H9 (cell line): ENCODE data around the gene SUFU. TPM values are rescaled to one million over a fixed set of nuclear protein-coding genes. Genes with fewer than 3 reads are reported as not detected.

ENCODE experiments used
- DNase-seq: peaks from one replicate; pipeline ENCODE4 v3.0.0-alpha.2; 2017
- H2AFZ ChIP-seq: one replicate; pipeline ENCODE4 v1.6.1; 2013; ENCODE audit warnings: mild to moderate bottlenecking, low read length, control low read depth, moderate library complexity
- H2AK5ac ChIP-seq: 2 replicates; pipeline ENCODE4 v1.6.1; 2013; ENCODE audit warnings: low read length, control low read depth, mixed read lengths; ENCODE audit not compliant: insufficient read length
- H2BK120ac ChIP-seq: one replicate; pipeline ENCODE4 v1.6.1; 2013; ENCODE audit warnings: low read depth, mild to moderate bottlenecking, low read length, control low read depth, inconsistent platforms; ENCODE audit not compliant: poor library complexity, severe bottlenecking
- H2BK12ac ChIP-seq: 2 replicates; pipeline ENCODE4 v1.6.1; 2013; ENCODE audit warnings: low read length, control low read depth, mixed read lengths, low read depth; ENCODE audit not compliant: insufficient read length
- H2BK15ac ChIP-seq: 2 replicates; pipeline ENCODE4 v1.6.1; 2013; ENCODE audit warnings: low read depth, low read length, control low read depth
- H2BK20ac ChIP-seq: one replicate; pipeline ENCODE4 v1.6.1; 2013; ENCODE audit warnings: low read depth, mild to moderate bottlenecking, low read length, control low read depth, inconsistent platforms; ENCODE audit not compliant: poor library complexity, severe bottlenecking
- H2BK5ac ChIP-seq: 2 replicates; pipeline ENCODE4 v1.6.1; 2013; ENCODE audit warnings: low read length, control low read depth, mixed read lengths; ENCODE audit not compliant: insufficient read length
- H3K14ac ChIP-seq: 2 replicates; pipeline ENCODE4 v1.6.1; 2013; ENCODE audit warnings: low read length, control low read depth; ENCODE audit not compliant: insufficient read depth
- H3K18ac ChIP-seq: 2 replicates; pipeline ENCODE4 v1.6.1; 2013; ENCODE audit warnings: low read depth, mild to moderate bottlenecking, mixed read lengths, low read length, control low read depth; ENCODE audit not compliant: insufficient read length
- H3K23ac ChIP-seq: 2 replicates; pipeline ENCODE4 v1.6.1; 2013; ENCODE audit warnings: low read length, control low read depth, mixed read lengths, low read depth; ENCODE audit not compliant: insufficient read length
- H3K23me2 ChIP-seq: 2 replicates; pipeline ENCODE4 v1.6.1; 2013; ENCODE audit warnings: low read depth, mild to moderate bottlenecking, mixed read lengths, low read length, control low read depth; ENCODE audit not compliant: insufficient read length, poor library complexity, severe bottlenecking
- H3K27ac ChIP-seq: 2 replicates; pipeline ENCODE4 v1.5.1; 2013; ENCODE audit warnings: low read length, control low read depth, mixed read lengths, low read depth; ENCODE audit not compliant: insufficient read length
- H3K27me3 ChIP-seq: 2 replicates; pipeline ENCODE4 v1.6.1; 2013; ENCODE audit warnings: low read length, control low read depth, inconsistent platforms; ENCODE audit not compliant: insufficient read depth
- H3K4ac ChIP-seq: 2 replicates; pipeline ENCODE4 v1.6.1; 2013; ENCODE audit warnings: low read depth, mild to moderate bottlenecking, control low read depth, inconsistent platforms, low read length, moderate library complexity
- H3K4me1 ChIP-seq: 2 replicates; pipeline ENCODE4 v1.6.1; 2013; ENCODE audit warnings: low read length, control low read depth, inconsistent platforms; ENCODE audit not compliant: insufficient read depth
- H3K4me2 ChIP-seq: 2 replicates; pipeline ENCODE4 v1.6.1; 2013; ENCODE audit warnings: low read length, control low read depth, mixed read lengths; ENCODE audit not compliant: insufficient read length, insufficient read depth
- H3K56ac ChIP-seq: 2 replicates; pipeline ENCODE4 v1.6.1; 2013; ENCODE audit warnings: low read depth, mild to moderate bottlenecking, mixed read lengths, low read length, control low read depth; ENCODE audit not compliant: insufficient read length
- H3K79me1 ChIP-seq: 2 replicates; pipeline ENCODE4 v1.6.1; 2013; ENCODE audit warnings: low read depth, mild to moderate bottlenecking, moderate library complexity, low read length, control low read depth, inconsistent platforms; ENCODE audit not compliant: insufficient read depth, poor library complexity, severe bottlenecking
- H3K79me2 ChIP-seq: 2 replicates; pipeline ENCODE4 v1.6.1; 2013; ENCODE audit warnings: low read length, control low read depth, inconsistent platforms; ENCODE audit not compliant: insufficient read depth
- H3K9ac ChIP-seq: 2 replicates; pipeline ENCODE4 v1.6.1; 2013; ENCODE audit warnings: low read length, control low read depth, mixed read lengths; ENCODE audit not compliant: insufficient read length; ENCODE audit errors: extremely low read depth
- H3K9me3 ChIP-seq: one replicate; pipeline ENCODE4 v1.6.1; 2013; ENCODE audit warnings: low read depth, low read length, inconsistent platforms; ENCODE audit not compliant: control insufficient read depth
- H3T11ph ChIP-seq: one replicate; pipeline ENCODE4 v1.6.1; 2013; ENCODE audit warnings: mild to moderate bottlenecking, low read length, control low read depth, inconsistent platforms
- H4K20me1 ChIP-seq: one replicate; pipeline ENCODE4 v1.6.1; 2013; ENCODE audit not compliant: control insufficient read depth, insufficient read length, insufficient read depth
- H4K5ac ChIP-seq: 2 replicates; pipeline ENCODE4 v1.6.1; 2013; ENCODE audit warnings: low read depth, mild to moderate bottlenecking, mixed read lengths, low read length, control low read depth; ENCODE audit not compliant: insufficient read length
- H4K8ac ChIP-seq: replicated peaks from 2 replicates; pipeline ENCODE4 v1.6.1; 2013; ENCODE audit warnings: low read length, control low read depth, mixed read lengths, low read depth; ENCODE audit not compliant: insufficient read length
- H4K91ac ChIP-seq: 2 replicates; pipeline ENCODE4 v1.6.1; 2013; ENCODE audit warnings: low read depth, mild to moderate bottlenecking, moderate library complexity, mixed read lengths, low read length, control low read depth; ENCODE audit not compliant: insufficient read length
- H3K27ac Mint-ChIP-seq, 3 experiments: 2 replicates in 2 of 3; 3 replicates in 1 of 3; pipeline ENCODE4 v1.8.0; 2020 to 2021; ENCODE audit warnings: mixed read lengths in 3 of 3, mild to moderate bottlenecking in 1 of 3, moderate library complexity in 1 of 3
- H3K27me3 Mint-ChIP-seq: 2 replicates; pipeline ENCODE4 v1.8.0; 2021; ENCODE audit warnings: low read depth, mild to moderate bottlenecking, moderate library complexity, mixed read lengths
- H3K36me3 Mint-ChIP-seq, 3 experiments: 2 replicates in 2 of 3; 3 replicates in 1 of 3; pipeline ENCODE4 v1.8.0; 2020 to 2021; ENCODE audit warnings: low read depth in 3 of 3, mixed read lengths in 3 of 3; ENCODE audit not compliant: insufficient read depth in 1 of 3
- H3K4me1 Mint-ChIP-seq, 2 experiments: 2 replicates each; pipeline ENCODE4 v1.8.0; 2020; ENCODE audit warnings: mixed read lengths in 2 of 2
- H3K4me3 Mint-ChIP-seq, 2 experiments: 2 replicates in 1 of 2; 3 replicates in 1 of 2; pipeline ENCODE4 v1.8.0; 2020 to 2021; ENCODE audit warnings: mild to moderate bottlenecking in 2 of 2, mixed read lengths in 2 of 2, moderate library complexity in 1 of 2
- H3K9me3 Mint-ChIP-seq, 2 experiments: 2 replicates in 1 of 2; 3 replicates in 1 of 2; pipeline ENCODE4 v1.8.0; 2020; ENCODE audit warnings: mild to moderate bottlenecking in 2 of 2, mixed read lengths in 2 of 2, moderate library complexity in 1 of 2
- CTCF ChIP-seq: fragments of 200-600 bp; sonication (generic); conservative IDR thresholded peaks from 3 replicates; pipeline ENCODE4 v1.8.0; 2021; ENCODE audit warnings: antibody characterized with exemption, mild to moderate bottlenecking
- WGBS: extraction: QIAGEN DNeasy Blood & Tissue Kit; methylation state at CpG from one replicate; pipeline ENCODE4 v1.1.7; 2013; ENCODE audit warnings: missing lambda C conversion rate, low lambda C conversion rate, mixed read lengths; ENCODE audit not compliant: insufficient read length; ENCODE audit errors: extremely low coverage; 5-methylcytosine and 5-hydroxymethylcytosine counted together
- total RNA-seq: library from RNA; stranded (reverse); gene quantifications from 2 replicates; pipeline ENCODE4 v1.2.1, GENCODE V29; 2021

SUFU gene
- total RNA-seq, 1 experiment from 2014 or later, result 9.5 TPM

GRCh38 chr10:102620591-102621442, 117.0 kb downstream of the SUFU start:
- H3K27ac Mint-ChIP-seq, result peak overlapping the region; percentile 23 to 47 (median 44); a peak in 3 of 7 replicates
- H3K4me1 ChIP-seq, result no peaks in the 10 kb centered on the region

More at GRCh38 chr10:102620591-102621442, 117.0 kb downstream of the SUFU start:
- no peaks in the 10 kb centered on the region for H3K9me3 Mint-ChIP-seq
- Histone ChIP-seq H3K18ac (no peak overlapping the region), H3K79me2 (no peaks in the 10 kb centered on the region), H4K91ac (no peak overlapping the region), H3K9me3 (no peaks in the 10 kb centered on the region), H4K8ac (no peak overlapping the region), H2BK15ac (no peak overlapping the region), H2AFZ (no peak overlapping the region), H3K56ac (no peak overlapping the region), H2BK12ac (no peak overlapping the region), H3K23ac (no peak overlapping the region), H2BK120ac (no peak overlapping the region), H4K5ac (no peak overlapping the region), H3K4ac (no peak overlapping the region), H2BK20ac (no peak overlapping the region), H3K23me2 (no peaks in the 10 kb centered on the region), H3K27ac (no peak overlapping the region), H3K27me3 (no peaks in the 10 kb centered on the region), H3K4me2 (no peak overlapping the region), H2AK5ac (no peak overlapping the region), H3K9ac (no peak overlapping the region), H4K20me1 (no peaks in the 10 kb centered on the region), H3K14ac (no peak overlapping the region), H3K79me1 (no peaks in the 10 kb centered on the region), H3T11ph (no peak overlapping the region), H2BK5ac (no peak overlapping the region)
- WGBS, result no CpG with 5 or more reads among the region's 15 CpGs
- peaks cover 3 to 8% (median 8%) of the 10 kb centered on the region in 3 experiments; a peak in 6 of 7 replicates for H3K36me3 Mint-ChIP-seq
- no peak for DNase-seq
- no peak overlapping the region for H3K4me3 Mint-ChIP-seq
- TF ChIP-seq CTCF, result no peak
- H3K4me1 Mint-ChIP-seq, result peaks cover 28 to 41% of the 10 kb centered on the region in 2 experiments
- H3K27me3 Mint-ChIP-seq, result no peaks in the 10 kb centered on the region
